H1 (cell line): Measurements from ENCODE around the gene CCNYL1. TPM values are rescaled to one million over a fixed set of nuclear protein-coding genes. Genes with fewer than 3 reads are reported as not detected.

Source experiments
- CTCF ChIA-PET: fragments of 300-600 bp; sonication (Branson Sonifier 250); formaldehyde crosslinking; loops from one replicate; lab custom pipeline; 2021; ENCODE audit not compliant: partially characterized antibody; lab: Charles Lee
- POLR2A ChIA-PET: fragments of 300-600 bp; sonication (Branson Sonifier 250); formaldehyde crosslinking; loops from one replicate; lab custom pipeline; 2021; ENCODE audit warnings: inconsistent platforms; ENCODE audit not compliant: partially characterized antibody; lab: Charles Lee
- DNase-seq, 2 experiments: peaks; one replicate each; pipeline versions ENCODE4 v3.0.0 to v3.0.0-alpha.2; 2010 to 2022; ENCODE audit warnings: low spot score in 2 of 2, low read depth in 1 of 2, mixed read lengths in 1 of 2
- FAIRE-seq: peaks from 2 replicates; lab custom pipeline; 2011; peaks lifted over from hg19 to GRCh38; lab: Jason Lieb, UNC
- H2AFZ ChIP-seq: 2 replicates; pipeline ENCODE4 v1.8.1; 2012; ENCODE audit warnings: low read length, inconsistent platforms
- H2AK5ac ChIP-seq: 2 replicates; pipeline ENCODE4 v1.6.1; 2013; ENCODE audit warnings: low read depth, low read length
- H2BK120ac ChIP-seq: replicated peaks from 2 replicates; pipeline ENCODE3; 2013; ENCODE audit warnings: low read depth, low read length, inconsistent platforms
- H2BK12ac ChIP-seq: 2 replicates; pipeline ENCODE4 v1.6.1; 2013; ENCODE audit warnings: low read depth, low read length
- H2BK15ac ChIP-seq: 2 replicates; pipeline ENCODE4 v1.6.1; 2013; ENCODE audit warnings: low read length
- H2BK20ac ChIP-seq: 2 replicates; pipeline ENCODE4 v1.6.1; 2013; ENCODE audit warnings: low read length
- H2BK5ac ChIP-seq: 2 replicates; pipeline ENCODE4 v1.6.1; 2013; ENCODE audit warnings: low read depth, low read length
- H3K14ac ChIP-seq: 2 replicates; pipeline ENCODE4 v1.6.1; 2013; ENCODE audit warnings: inconsistent platforms; ENCODE audit not compliant: insufficient read length
- H3K18ac ChIP-seq: 2 replicates; pipeline ENCODE4 v1.6.1; 2013; ENCODE audit warnings: low read length; ENCODE audit errors: extremely low read depth
- H3K23ac ChIP-seq: 2 replicates; pipeline ENCODE4 v1.6.1; 2013; ENCODE audit warnings: inconsistent platforms; ENCODE audit not compliant: insufficient read length
- H3K23me2 ChIP-seq: 2 replicates; pipeline ENCODE4 v1.6.1; 2013; ENCODE audit warnings: low read depth, low read length
- H3K27ac ChIP-seq: 2 replicates; pipeline ENCODE4 v1.6.1; 2011; ENCODE audit warnings: low read depth, low read length, inconsistent platforms
- H3K27me3 ChIP-seq, 4 experiments: replicated peaks in 1 of 4; 1 replicate in 1 of 4; 2 replicates in 3 of 4; pipeline versions ENCODE4 v1.6.1 to v1.8.1; 2011 to 2013; ENCODE audit warnings: low read length in 3 of 4, mild to moderate bottlenecking in 3 of 4, inconsistent platforms in 2 of 4, mixed read lengths in 2 of 4, moderate library complexity in 1 of 4; ENCODE audit not compliant: control insufficient read depth in 3 of 4, insufficient read depth in 3 of 4; ENCODE audit errors: extremely low read depth in 1 of 4
- H3K36me3 ChIP-seq, 4 experiments: 2 replicates each; pipeline versions ENCODE4 v1.6.1 to v1.8.1; 2011 to 2013; ENCODE audit warnings: mild to moderate bottlenecking in 4 of 4, low read length in 3 of 4, moderate library complexity in 2 of 4, control low read depth in 1 of 4, inconsistent platforms in 1 of 4; ENCODE audit not compliant: insufficient read depth in 4 of 4, control insufficient read depth in 2 of 4
- H3K4ac ChIP-seq: replicated peaks from 2 replicates; pipeline ENCODE3; 2013; ENCODE audit warnings: low read length, low read depth, mixed read lengths, inconsistent platforms; ENCODE audit not compliant: insufficient read length
- H3K4me1 ChIP-seq, 4 experiments: replicated peaks in 1 of 4; 1 replicate in 1 of 4; 2 replicates in 3 of 4; pipeline versions ENCODE4 v1.6.1 to v1.8.1; 2011 to 2013; ENCODE audit warnings: low read length in 3 of 4, inconsistent platforms in 2 of 4, mixed read lengths in 1 of 4; ENCODE audit not compliant: insufficient read depth in 4 of 4, control insufficient read depth in 3 of 4
- H3K4me2 ChIP-seq, 2 experiments: 2 replicates each; pipeline versions ENCODE4 v1.6.1 to v1.8.1; 2011 to 2013; ENCODE audit warnings: low read depth in 2 of 2, low read length in 2 of 2, control low read depth in 1 of 2, inconsistent platforms in 1 of 2, mild to moderate bottlenecking in 1 of 2; ENCODE audit not compliant: insufficient read depth in 1 of 2
- H3K4me3 ChIP-seq, 4 experiments: fragments of 200-600, 300-600 bp in 1 of 4; sonication (generic), shearing (Covaris generic), sonication (Bioruptor Twin) in 1 of 4; 2 replicates each; pipeline versions ENCODE4 v1.5.1 to v1.8.1; 2011 to 2016; ENCODE audit warnings: low read length in 4 of 4, low read depth in 3 of 4, control low read depth in 2 of 4, inconsistent platforms in 2 of 4, mild to moderate bottlenecking in 2 of 4, mixed read lengths in 1 of 4, moderate library complexity in 1 of 4; ENCODE audit not compliant: insufficient read depth in 2 of 4; ENCODE audit errors: extremely low read depth in 1 of 4
- H3K56ac ChIP-seq: replicated peaks from 2 replicates; pipeline ENCODE3; 2013; ENCODE audit warnings: low read depth, mild to moderate bottlenecking, mixed read lengths, low read length, inconsistent platforms; ENCODE audit not compliant: insufficient read length
- H3K79me1 ChIP-seq: 2 replicates; pipeline ENCODE4 v1.6.1; 2013; ENCODE audit warnings: low read depth, low read length, control low read depth
- H3K79me2 ChIP-seq, 2 experiments: 2 replicates each; pipeline versions ENCODE4 v1.6.1 to v1.8.1; 2012 to 2013; ENCODE audit warnings: low read length in 2 of 2, mild to moderate bottlenecking in 2 of 2, inconsistent platforms in 1 of 2; ENCODE audit not compliant: insufficient read depth in 2 of 2, control insufficient read depth in 1 of 2
- H3K9ac ChIP-seq, 4 experiments: replicated peaks in 1 of 4; 1 replicate in 1 of 4; 2 replicates in 3 of 4; pipeline versions ENCODE4 v1.6.1 to v1.8.1; 2011 to 2013; ENCODE audit warnings: low read depth in 3 of 4, low read length in 3 of 4, control low read depth in 2 of 4, mild to moderate bottlenecking in 2 of 4, moderate library complexity in 2 of 4, inconsistent platforms in 1 of 4; ENCODE audit errors: extremely low read depth in 1 of 4
- H3K9me3 ChIP-seq, 2 experiments: 2 replicates each; pipeline versions ENCODE4 v1.6.1 to v1.8.1; 2012 to 2013; ENCODE audit warnings: mild to moderate bottlenecking in 2 of 2, moderate library complexity in 2 of 2, control low read depth in 1 of 2, inconsistent platforms in 1 of 2, low read depth in 1 of 2, low read length in 1 of 2, mixed read lengths in 1 of 2; ENCODE audit not compliant: insufficient read depth in 2 of 2
- H4K20me1 ChIP-seq, 2 experiments: replicated peaks in 1 of 2; 2 replicates each; pipeline versions ENCODE3 to v1.8.1; 2011 to 2013; ENCODE audit warnings: inconsistent platforms in 2 of 2, low read length in 2 of 2, mild to moderate bottlenecking in 1 of 2; ENCODE audit not compliant: insufficient read depth in 2 of 2, control insufficient read depth in 1 of 2
- H4K5ac ChIP-seq: 2 replicates; pipeline ENCODE4 v1.6.1; 2013; ENCODE audit warnings: low read length, low read depth, mixed read lengths, inconsistent platforms; ENCODE audit not compliant: insufficient read length
- H4K8ac ChIP-seq: 2 replicates; pipeline ENCODE4 v1.8.0; 2013; ENCODE audit warnings: mild to moderate bottlenecking, moderate library complexity, low read length, inconsistent platforms; ENCODE audit not compliant: insufficient read depth; ENCODE audit errors: extremely low read depth
- H4K91ac ChIP-seq: replicated peaks from 2 replicates; pipeline ENCODE3; 2013; ENCODE audit warnings: low read length, mixed read lengths, inconsistent platforms; ENCODE audit not compliant: insufficient read length
- ATF2 ChIP-seq: IDR thresholded peaks from 2 replicates; pipeline ENCODE4 v1.6.1; 2012; ENCODE audit warnings: low read length, inconsistent platforms
- CREB1 ChIP-seq: IDR thresholded peaks from 2 replicates; pipeline ENCODE4 v1.6.1; 2012; ENCODE audit warnings: inconsistent platforms
- POLR2A ChIP-seq, 2 experiments: IDR thresholded peaks; 1 replicate in 1 of 2; 2 replicates in 1 of 2; pipeline ENCODE4 v1.6.1; 2011; ENCODE audit warnings: low read depth in 2 of 2, low read length in 2 of 2, mild to moderate bottlenecking in 2 of 2; ENCODE audit errors: control extremely low read depth in 1 of 2
- POLR2AphosphoS5 ChIP-seq: IDR thresholded peaks from 2 replicates; pipeline ENCODE4 v1.6.1; 2011; ENCODE audit warnings: low read depth, low read length
- POU5F1 ChIP-seq: IDR thresholded peaks from 2 replicates; pipeline ENCODE4 v1.6.1; 2011; ENCODE audit warnings: low read depth, mild to moderate bottlenecking, low read length, moderate library complexity
- RNF2 ChIP-seq: fragments of 200-900, 300-1000 bp; sonication (generic); IDR thresholded peaks from 2 replicates; pipeline ENCODE4 v1.7.1; 2016; ENCODE audit warnings: borderline replicate concordance, low read depth, mild to moderate bottlenecking, antibody characterized with exemption, low read length; ENCODE audit not compliant: poor library complexity, severe bottlenecking; ENCODE audit errors: missing control alignments
- SIN3A ChIP-seq, 2 experiments: IDR thresholded peaks in 1 of 2; conservative IDR thresholded peaks in 1 of 2; 2 replicates each; pipeline ENCODE4 v1.6.1; 2011 to 2012; ENCODE audit warnings: low read length in 2 of 2, improper control_type of control experiment in 1 of 2, low read depth in 1 of 2, mild to moderate bottlenecking in 1 of 2
- SP4 ChIP-seq: IDR thresholded peaks from 2 replicates; pipeline ENCODE4 v1.6.1; 2012; ENCODE audit warnings: low read length, inconsistent platforms
- ZNF274 ChIP-seq: IDR thresholded peaks from 2 replicates; pipeline ENCODE4 v1.7.0; 2012; ENCODE audit warnings: low read length, borderline replicate concordance; ENCODE audit errors: extremely low read depth
- WGBS, 2 experiments: shearing (Covaris generic) in 1 of 2; methylation state at CpG; one replicate each; pipeline versions ENCODE4 v1.1.6 to v1.1.7; 2013 to 2015; ENCODE audit warnings: low lambda C conversion rate in 2 of 2, mixed read lengths in 2 of 2, inconsistent platforms in 1 of 2, low coverage in 1 of 2, missing lambda C conversion rate in 1 of 2; ENCODE audit not compliant: insufficient replicate concordance in 2 of 2, insufficient coverage in 1 of 2, insufficient read length in 1 of 2; ENCODE audit errors: extremely low coverage in 1 of 2, missing lambda C conversion rate in 1 of 2; 5-methylcytosine and 5-hydroxymethylcytosine counted together
- polyA plus RNA-seq, 7 experiments: library from polyadenylated mRNA; depleted of rRNA in 3 of 7; stranded (reverse) in 5 of 7; unstranded in 2 of 7; fragments of >200 nt in 5 of 7; fragments of 200-250 nt in 2 of 7; gene quantifications; 1 replicate in 5 of 7; 2 replicates in 1 of 7; 4 replicates in 1 of 7; pipeline versions ENCODE4 v1.2.1 to v1.2.3, GENCODE V29; 2011 to 2013; ENCODE audit warnings: missing spikeins in 2 of 7, mixed read lengths in 2 of 7
- total RNA-seq: library from RNA; stranded (reverse); fragmentation: NEBNext Ultra II Directional; extraction: Animal tissue kit (Norgen Biotek cat#: 25700); gene quantifications from 2 replicates; pipeline ENCODE4 v1.2.1, GENCODE V29; 2021
- TF ChIP-seq, protein P1 (sequence below): IDR thresholded peaks from 2 replicates; pipeline ENCODE4 v1.6.1; 2012; ENCODE audit warnings: inconsistent platforms

The CCNYL1 gene
- total and polyA plus RNA-seq, 2 of the 8 experiments (the other 6 are each of a cell fraction or from before 2014, with no cell fraction given) = 13.3 to 35.4 TPM

DNA sequence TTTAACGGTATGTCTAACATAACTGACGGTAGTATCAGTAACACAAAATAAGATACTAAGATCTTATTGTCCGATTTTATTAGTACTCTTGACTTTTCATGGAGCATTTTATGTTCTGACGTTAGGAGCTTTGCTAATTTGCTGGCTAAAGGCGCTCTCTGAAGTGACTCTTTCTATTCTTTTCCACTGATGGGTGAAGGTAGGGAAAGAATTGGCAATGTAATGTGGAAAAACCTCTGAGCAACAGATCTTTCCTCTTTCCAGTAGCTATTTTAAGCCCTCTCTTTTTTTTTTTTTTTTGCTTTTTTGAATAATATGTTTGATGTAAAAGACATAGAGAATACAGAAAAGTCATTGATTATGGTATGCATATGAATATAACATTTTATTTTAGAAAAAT lies 4.6 kb downstream of the CCNYL1 start:
- Histone ChIP-seq H2BK120ac (no peak overlapping the region), H3K79me1 (peaks cover 6% of the 10 kb centered on the region), H2BK5ac (no peak overlapping the region), H3K56ac (no peak overlapping the region), H4K20me1 (peaks cover 2% of the 10 kb centered on the region in 2 experiments), H3K4me1 (no peaks in the 10 kb centered on the region; a peak in 1 of 7 replicates), H2AFZ (no peak overlapping the region), H3K14ac (no peak overlapping the region), H3K4me2 (no peak overlapping the region), H2AK5ac (no peak overlapping the region), H3K18ac (no peak overlapping the region), H2BK20ac (no peak overlapping the region), H3K23me2 (peaks cover 5% of the 10 kb centered on the region), H3K4me3 (no peak overlapping the region), H3K79me2 (peaks cover 8 to 67% of the 10 kb centered on the region in 2 experiments), H2BK15ac (no peak overlapping the region), H3K4ac (no peak overlapping the region), H3K9me3 (no peaks in the 10 kb centered on the region), H3K36me3 (no peaks in the 10 kb centered on the region; a peak in 1 of 8 replicates), H4K91ac (no peak overlapping the region), H3K9ac (no peak overlapping the region), H3K27ac (no peak overlapping the region), H4K8ac (no peak overlapping the region), H2BK12ac (no peak overlapping the region), H3K27me3 (no peaks in the 10 kb centered on the region), H3K23ac (no peak overlapping the region), H4K5ac (no peak overlapping the region)
- CTCF ChIA-PET = interaction anchor here (0.7 to 2.0 kb wide), 4 partner anchors 11 to 830 kb away, joined by 3 to 11 read pairs (median 4); no protein-coding TSS in a partner anchor
- DNase-seq (no peak), FAIRE-seq (no peak)
- TF ChIP-seq POU5F1 (no peak), POLR2AphosphoS5 (no peak), CREB1 (no peak), POLR2A (IDR thresholded peaks at IDR 0.05; ENCODE audit: control extremely low read depth in 1 of 2, low read depth in 2 of 2, low read length in 2 of 2) (no peak), SP4 (no peak), ATF2 (no peak), RNF2 (no peak), SIN3A (conservative IDR thresholded peaks at IDR 0.05 in 1 of 2, IDR thresholded peaks at IDR 0.05 in 1 of 2; ENCODE audit: low read depth in 1 of 2, low read length in 2 of 2) (no peak), ZNF274 (no peak)
- TF ChIP-seq, protein P1, sequence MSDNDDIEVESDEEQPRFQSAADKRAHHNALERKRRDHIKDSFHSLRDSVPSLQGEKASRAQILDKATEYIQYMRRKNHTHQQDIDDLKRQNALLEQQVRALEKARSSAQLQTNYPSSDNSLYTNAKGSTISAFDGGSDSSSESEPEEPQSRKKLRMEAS = no peak
- POLR2A ChIA-PET = interaction anchor here (1.0 kb wide), 1 partner anchor 91 kb away, joined by 4 read pairs; the partner anchor contains the start of gene METTL21A
- WGBS, 2 experiments = 91% methylated on average over 5 of the region's 5 CpGs; no CpG with 5 or more reads in 1 of the 2 experiments
